T-helper 1 cell (primary cell): Measurements from ENCODE around the gene KIR3DL3.
"Not testable (repeated sequence)": the region's sequence is repeated elsewhere in the genome, so short reads cannot be mapped to it uniquely, and the experiment has no call there.

ENCODE experiments used
- DNase-seq, 5 donors: peaks; one replicate each; pipeline ENCODE4 v3.0.0-alpha.2; 2012 to 2020

KIR3DL3 gene

GRCh38 chr19:54738306-54738705 is 14.1 kb downstream of the KIR3DL3 start, which contains the start of gene KIR2DL3:
Gene KIR2DL3, plus strand, starts transcription at chr19:54738513. Its CDS starts 33 bp downstream, at chr19:54738546.
- DNase-seq, result not testable (repeated sequence)

- DNase-seq, result no peak
Observed at GRCh38 chr19:54738715-54739114, 14.5 kb downstream of the KIR3DL3 start.

DNA sequence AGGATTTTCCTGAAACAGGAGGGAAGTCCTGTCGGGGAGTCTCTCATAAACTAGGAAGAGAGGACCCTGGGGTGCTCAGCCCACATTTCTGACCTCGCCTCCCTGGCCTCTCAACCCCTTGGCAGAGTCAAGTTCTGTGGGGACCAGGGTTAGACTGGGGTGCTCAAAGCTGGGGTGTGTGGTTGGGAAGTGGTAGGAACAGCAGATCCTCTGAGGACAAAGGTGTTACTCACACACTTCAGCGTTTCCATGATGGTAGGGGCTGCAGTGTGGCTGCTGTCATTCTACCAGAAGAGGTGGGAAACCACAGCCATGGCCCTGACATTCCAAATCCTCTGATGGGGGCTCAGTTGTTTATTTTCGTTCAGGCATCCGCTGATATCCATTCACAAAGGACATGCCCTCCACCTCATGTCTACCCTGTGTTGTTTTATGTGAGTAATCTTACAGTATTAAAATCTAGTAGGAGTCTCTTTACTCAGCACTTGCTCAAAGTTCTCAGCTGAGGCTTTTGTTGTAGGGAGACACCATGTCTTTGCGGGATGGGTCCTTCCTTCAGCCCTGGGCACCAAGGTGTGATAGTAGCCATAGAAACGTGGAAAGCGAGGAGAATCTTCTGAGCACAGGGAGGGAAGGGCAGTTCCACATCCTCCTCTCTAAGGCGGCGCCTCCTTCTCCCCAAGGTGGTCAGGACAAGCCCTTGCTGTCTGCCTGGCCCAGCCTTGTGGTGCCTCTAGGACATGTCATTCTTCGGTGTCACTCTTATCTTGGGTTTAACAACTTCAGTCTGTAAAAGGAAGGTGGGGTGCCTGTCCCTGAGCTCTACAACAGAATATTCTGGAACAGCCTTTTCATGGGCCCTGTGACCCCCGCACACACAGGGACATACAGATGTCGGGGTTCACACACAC is 15.6 kb downstream of the KIR3DL3 start:
- DNase-seq, result no peak

DNA sequence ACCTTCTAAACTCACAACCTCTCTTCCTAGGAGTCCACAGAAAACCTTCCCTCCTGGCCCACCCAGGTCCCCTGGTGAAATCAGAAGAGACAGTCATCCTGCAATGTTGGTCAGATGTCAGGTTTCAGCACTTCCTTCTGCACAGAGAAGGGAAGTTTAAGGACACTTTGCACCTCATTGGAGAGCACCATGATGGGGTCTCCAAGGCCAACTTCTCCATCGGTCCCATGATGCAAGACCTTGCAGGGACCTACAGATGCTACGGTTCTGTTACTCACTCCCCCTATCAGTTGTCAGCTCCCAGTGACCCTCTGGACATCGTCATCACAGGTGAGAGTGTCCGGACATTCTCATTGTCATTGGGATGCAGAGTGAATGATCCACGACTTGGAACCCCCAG is 17.7 kb downstream of the KIR3DL3 start:
- DNase-seq, result not testable (repeated sequence)

DNA sequence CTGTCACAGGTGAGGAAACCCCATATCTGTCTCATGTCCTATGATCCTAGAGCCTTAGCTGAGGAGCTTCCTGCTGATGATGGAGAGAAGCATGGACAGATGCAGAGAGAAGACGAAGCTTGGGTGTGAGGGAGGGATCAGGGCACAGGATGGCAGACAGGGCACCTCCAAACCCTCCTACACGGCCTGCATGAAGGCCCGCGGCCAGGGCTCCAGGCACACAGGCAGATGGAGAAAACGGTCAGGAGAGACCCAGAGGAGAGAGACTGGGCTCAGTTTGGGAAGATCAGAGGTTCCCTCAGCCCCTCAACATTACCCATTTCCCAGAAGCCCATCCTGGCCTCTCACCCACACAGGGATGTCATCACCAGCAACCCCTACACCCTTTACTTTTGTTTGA is 19.8 kb downstream of the KIR3DL3 start:
- not testable (repeated sequence) for DNase-seq

DNA sequence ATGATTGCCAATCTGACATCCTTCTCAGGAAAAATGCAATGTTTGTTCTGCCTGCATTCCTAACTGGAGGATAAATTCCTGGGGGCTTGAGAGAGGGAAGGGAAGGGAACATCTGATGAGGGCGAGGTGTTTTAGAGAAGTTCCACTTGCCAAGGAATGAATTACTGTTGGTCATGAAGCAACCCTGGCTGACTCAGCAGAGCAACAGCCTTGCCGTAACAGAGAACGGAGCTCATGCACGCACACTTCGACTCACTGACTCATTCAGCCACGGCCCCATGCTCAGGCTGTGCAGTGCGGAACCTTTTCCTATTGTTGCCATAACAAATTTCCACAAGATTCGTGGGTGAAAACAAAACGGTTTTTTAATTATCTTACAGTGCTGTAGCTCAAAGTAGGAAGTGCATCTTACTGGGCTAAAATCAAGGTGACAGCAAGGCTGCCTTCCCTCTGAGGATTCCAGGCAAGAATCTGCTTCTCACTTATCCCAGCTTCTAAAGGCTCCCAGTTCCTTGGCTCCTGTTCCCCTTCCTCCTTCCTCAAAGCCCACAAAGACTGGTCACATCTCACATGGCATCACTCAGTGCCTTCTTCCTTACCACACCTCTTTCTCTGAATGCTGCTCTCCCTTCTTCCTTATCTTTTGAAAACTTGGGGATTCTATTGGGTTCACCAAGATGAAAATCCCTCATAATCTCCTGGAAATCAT is 23.5 kb downstream of the KIR3DL3 start:
- DNase-seq, result not testable (repeated sequence)

DNA sequence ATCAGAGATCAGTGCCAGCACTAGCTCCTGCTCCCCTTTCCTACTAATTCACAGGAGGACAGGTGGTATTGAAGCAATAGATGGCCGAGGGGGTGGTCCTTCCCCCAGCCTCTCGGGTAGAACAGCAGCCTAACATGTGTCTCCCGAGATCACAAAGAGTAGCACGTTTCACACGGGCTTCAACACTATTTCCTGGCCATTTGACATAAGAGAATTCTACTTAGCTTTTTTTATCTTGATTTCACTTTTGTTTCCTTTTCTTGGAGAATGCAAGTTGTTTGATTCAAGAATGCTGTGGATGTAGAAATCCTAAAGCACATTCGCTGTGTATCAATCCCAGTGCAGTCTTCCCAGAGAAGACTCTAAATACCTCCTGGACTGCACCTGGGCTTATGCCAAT is 26.0 kb downstream of the KIR3DL3 start:
- not testable (repeated sequence) for DNase-seq

DNA sequence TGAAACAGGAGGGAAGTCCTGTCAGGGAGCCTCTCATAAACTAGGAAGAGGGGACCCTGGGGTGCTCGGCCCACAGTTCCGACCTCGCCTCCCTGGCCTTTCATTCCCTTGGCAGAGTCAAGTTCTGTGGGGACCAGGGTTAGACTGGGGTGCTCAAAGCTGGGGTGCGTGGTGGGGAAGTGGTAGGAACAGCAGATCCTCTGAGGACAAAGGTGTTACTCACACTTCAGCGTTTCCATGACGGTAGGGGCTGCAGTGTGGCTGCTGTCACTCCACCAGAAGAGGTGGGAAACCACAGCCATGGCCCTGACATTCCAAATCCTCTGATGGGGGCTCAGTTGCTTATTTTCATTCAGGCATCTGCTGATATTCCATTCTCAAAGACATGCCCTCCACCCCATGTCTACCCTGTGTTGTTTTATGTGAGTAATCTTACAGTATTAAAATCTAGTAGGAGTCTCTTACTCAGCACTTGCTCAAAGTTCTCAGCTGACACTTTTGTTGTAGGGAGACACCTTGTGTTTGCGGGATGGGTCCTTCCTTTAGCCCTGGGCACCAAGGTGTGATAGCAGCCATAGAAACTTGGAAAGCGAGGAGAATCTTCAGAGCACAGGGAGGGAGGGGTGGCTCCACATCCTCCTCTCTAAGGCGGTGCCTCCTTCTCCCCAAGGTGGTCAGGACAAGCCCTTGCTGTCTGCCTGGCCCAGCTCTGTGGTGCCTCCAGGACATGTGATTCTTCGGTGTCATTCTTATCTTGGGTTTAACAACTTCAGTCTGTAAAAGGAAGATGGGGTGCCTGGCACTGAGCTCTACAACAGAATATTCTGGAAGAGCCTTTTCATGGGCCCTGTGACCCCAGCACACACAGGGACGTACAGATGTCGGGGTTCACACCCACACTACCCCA is 32.2 kb downstream of the KIR3DL3 start:
- not testable (repeated sequence) for DNase-seq

- DNase-seq, result not testable (repeated sequence)
Observed at GRCh38 chr19:54758577-54758976, 34.3 kb downstream of the KIR3DL3 start.

DNA sequence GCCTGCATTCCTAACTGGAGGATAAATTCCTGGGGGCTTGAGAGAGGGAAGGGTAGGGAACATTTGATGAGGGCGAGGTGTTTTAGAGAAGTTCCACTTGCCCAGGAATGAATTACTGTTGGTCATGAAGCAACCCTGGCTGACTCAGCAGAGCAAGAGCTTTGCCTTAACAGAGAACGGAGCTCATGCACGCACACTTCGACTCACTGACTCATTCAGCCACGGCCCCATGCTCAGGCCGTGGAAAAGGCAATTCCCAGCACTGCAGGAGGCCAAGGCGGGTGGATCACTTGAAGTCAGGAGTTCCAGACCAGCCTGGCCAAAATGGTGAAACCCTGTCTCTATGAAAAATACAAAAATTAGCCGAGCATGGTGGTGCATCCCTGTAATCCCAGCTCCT is 40.0 kb downstream of the KIR3DL3 start:
- DNase-seq, result not testable (repeated sequence)

DNA sequence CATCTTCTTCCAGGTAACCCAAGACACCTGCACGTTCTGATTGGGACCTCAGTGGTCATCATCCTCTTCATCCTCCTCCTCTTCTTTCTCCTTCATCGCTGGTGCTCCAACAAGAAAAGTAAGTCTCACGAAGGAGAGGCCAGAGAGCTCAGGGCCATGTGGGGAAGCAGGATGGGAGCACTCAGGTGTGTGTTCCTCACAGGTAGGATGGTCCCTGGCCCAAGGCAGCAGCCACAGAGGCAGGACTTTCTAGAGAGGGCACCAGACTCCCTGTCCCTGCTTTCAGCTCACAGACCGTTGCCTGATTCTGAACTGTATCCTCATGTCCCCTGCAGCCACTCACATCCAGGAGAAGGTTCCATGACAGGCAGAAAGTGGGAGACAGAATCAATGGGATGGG is 42.2 kb downstream of the KIR3DL3 start:
- DNase-seq, result not testable (repeated sequence)

GRCh38 chr19:54769646-54770045 is 45.4 kb downstream of the KIR3DL3 start, which contains the start of gene KIR2DL1:
Gene KIR2DL1, plus strand, starts transcription at chr19:54769793. Its CDS starts 58 bp downstream, at chr19:54769851.
- not testable (repeated sequence) for DNase-seq

DNA sequence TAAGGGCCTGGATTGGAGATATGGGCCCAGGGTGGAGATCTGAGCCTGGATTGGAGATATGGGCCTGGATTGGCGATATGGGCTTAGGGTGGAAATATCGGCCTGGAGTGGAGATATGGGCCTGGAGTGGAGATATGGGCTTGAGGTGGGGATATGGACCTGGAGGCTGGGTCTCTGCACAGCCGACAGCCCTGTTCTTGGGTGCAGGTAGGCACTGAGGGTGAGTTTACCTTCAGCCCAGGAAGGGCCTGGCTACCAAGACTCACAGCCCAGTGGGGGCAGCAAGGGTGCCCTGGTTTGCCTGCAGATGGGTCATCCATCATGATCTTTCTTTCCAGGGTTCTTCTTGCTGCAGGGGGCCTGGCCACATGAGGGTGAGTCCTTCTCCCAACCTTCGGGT is 46.3 kb downstream of the KIR3DL3 start:
- not testable (repeated sequence) for DNase-seq

- DNase-seq, result not testable (repeated sequence)
Observed at GRCh38 chr19:54771018-54771960, 47.0 kb downstream of the KIR3DL3 start.

- not testable (repeated sequence) for DNase-seq
Observed at GRCh38 chr19:54772666-54773065, 48.4 kb downstream of the KIR3DL3 start.

GRCh38 chr19:54775095-54775815 is 51.0 kb downstream of the KIR3DL3 start:
- not testable (repeated sequence) for DNase-seq

GRCh38 chr19:54775830-54776229 is 51.6 kb downstream of the KIR3DL3 start:
- DNase-seq, result not testable (repeated sequence)

GRCh38 chr19:54777851-54778250 is 53.6 kb downstream of the KIR3DL3 start:
- not testable (repeated sequence) for DNase-seq

DNA sequence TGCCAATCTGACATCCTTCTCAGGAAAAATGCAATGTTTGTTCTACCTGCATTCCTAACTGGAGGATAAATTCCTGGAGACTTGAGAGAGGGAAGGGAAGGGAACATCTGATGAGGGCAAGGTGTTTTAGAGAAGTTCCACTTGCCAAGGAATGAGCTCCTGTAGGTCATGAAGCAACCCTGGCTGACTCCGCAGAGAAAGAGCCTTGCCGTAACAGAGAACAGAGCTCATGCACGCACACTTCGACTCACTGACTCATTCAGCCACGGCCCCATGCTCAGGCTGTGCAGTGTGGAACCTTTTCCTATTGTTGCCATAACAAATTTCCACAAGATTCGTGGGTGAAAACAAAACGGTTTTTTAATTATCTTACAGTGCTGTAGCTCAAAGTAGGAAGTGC is 54.7 kb downstream of the KIR3DL3 start:
- DNase-seq, result not testable (repeated sequence)

- not testable (repeated sequence) for DNase-seq
Observed at GRCh38 chr19:54782916-54783315, 58.7 kb downstream of the KIR3DL3 start.
